KMS-11 (cell line): Measurements from ENCODE around the gene PDE6A.

Source experiments
- H2AFZ ChIP-seq: fragments of 200-600 bp; sonication (generic); 2 replicates; pipeline ENCODE4 v1.6.1; 2016; ENCODE audit warnings: antibody characterized with exemption, mixed run types, low read depth
- H3K27ac ChIP-seq: fragments of 200-600 bp; sonication (generic); 2 replicates; pipeline ENCODE4 v1.6.1; 2016; ENCODE audit warnings: mild to moderate bottlenecking, mixed run types
- H3K27me3 ChIP-seq: fragments of 200-600 bp; sonication (generic); 2 replicates; pipeline ENCODE4 v1.6.1; 2017; ENCODE audit warnings: mild to moderate bottlenecking, low read depth, mixed run types, moderate library complexity; ENCODE audit not compliant: insufficient read depth
- H3K36me3 ChIP-seq: fragments of 200-600 bp; sonication (generic); 2 replicates; pipeline ENCODE4 v1.6.1; 2017; ENCODE audit warnings: mild to moderate bottlenecking, mixed run types; ENCODE audit not compliant: insufficient read depth
- H3K4me1 ChIP-seq: fragments of 200-600 bp; sonication (generic); 2 replicates; pipeline ENCODE4 v1.6.1; 2016; ENCODE audit warnings: mild to moderate bottlenecking, low read depth, mixed run types; ENCODE audit not compliant: poor library complexity, severe bottlenecking
- H3K4me2 ChIP-seq: fragments of 200-600 bp; sonication (generic); 2 replicates; pipeline ENCODE4 v1.7.0; 2016; ENCODE audit warnings: mild to moderate bottlenecking, mixed run types
- H3K4me3 ChIP-seq: fragments of 200-600 bp; sonication (generic); IDR thresholded peaks from 2 replicates; pipeline ENCODE4 v1.6.1; 2017; ENCODE audit warnings: low read depth, low read length, mixed read lengths; ENCODE audit not compliant: insufficient read depth
- H3K79me2 ChIP-seq: fragments of 200-600 bp; sonication (generic); 2 replicates; pipeline ENCODE4 v1.6.1; 2016; ENCODE audit warnings: low read depth, mixed run types; ENCODE audit not compliant: insufficient read depth
- H3K9ac ChIP-seq: fragments of 200-600 bp; sonication (generic); 2 replicates; pipeline ENCODE4 v1.6.1; 2016; ENCODE audit warnings: mild to moderate bottlenecking, mixed run types
- H4K20me1 ChIP-seq: fragments of 200-600 bp; sonication (generic); 2 replicates; pipeline ENCODE4 v1.6.1; 2016; ENCODE audit warnings: mild to moderate bottlenecking, mixed run types; ENCODE audit not compliant: insufficient read depth
- CTCF ChIP-seq: fragments of 200-600 bp; sonication (generic); conservative IDR thresholded peaks from 2 replicates; pipeline ENCODE4 v1.6.1; 2017; ENCODE audit warnings: low read depth, mild to moderate bottlenecking, antibody characterized with exemption, low read length, moderate library complexity, mixed read lengths

Gene PDE6A

GRCh38 chr5:149957855-149958254, 13.3 kb upstream of the PDE6A start:
- Histone ChIP-seq H3K27me3 (no peaks in the 10 kb centered on the region), H3K27ac (no peak overlapping the region), H3K9ac (no peak overlapping the region), H3K4me3 (no peak overlapping the region), H3K4me2 (no peak overlapping the region), H3K36me3 (no peaks in the 10 kb centered on the region), H4K20me1 (no peaks in the 10 kb centered on the region), H3K79me2 (no peaks in the 10 kb centered on the region), H3K4me1 (peaks cover 21% of the 10 kb centered on the region), H2AFZ (no peak overlapping the region)
- TF ChIP-seq CTCF, result no peak

GRCh38 chr5:149956685-149957084, 12.1 kb upstream of the PDE6A start:
- Histone ChIP-seq H3K4me3 (no peak overlapping the region), H3K27ac (no peak overlapping the region), H3K79me2 (no peaks in the 10 kb centered on the region), H3K4me2 (no peak overlapping the region), H3K9ac (no peak overlapping the region), H3K36me3 (no peaks in the 10 kb centered on the region), H4K20me1 (no peaks in the 10 kb centered on the region), H3K4me1 (peaks cover 18% of the 10 kb centered on the region), H2AFZ (no peak overlapping the region), H3K27me3 (no peaks in the 10 kb centered on the region)
- TF ChIP-seq CTCF, result no peak

DNA sequence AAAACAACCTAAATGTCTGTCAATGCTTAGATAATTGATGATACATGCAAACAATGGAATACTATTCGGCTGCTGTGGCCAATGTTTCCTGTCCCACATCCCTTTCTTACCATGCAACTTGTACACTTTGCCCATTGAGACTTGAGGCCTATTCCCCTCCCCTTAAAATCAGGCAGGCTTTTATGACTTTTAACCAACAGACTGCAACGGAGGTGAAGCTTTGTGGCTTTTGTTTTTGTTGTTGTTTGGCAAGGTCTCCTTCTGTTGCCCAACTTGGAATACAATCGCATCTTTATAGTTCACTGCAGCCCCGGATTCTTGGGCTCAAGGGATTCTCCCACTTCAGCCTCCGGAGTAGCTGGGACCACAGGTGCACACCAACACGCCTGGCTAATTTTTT, 10.2 kb upstream of the PDE6A start:
- Histone ChIP-seq H3K36me3 (no peaks in the 10 kb centered on the region), H3K4me1 (peaks cover 10% of the 10 kb centered on the region), H3K4me3 (no peak overlapping the region), H3K27ac (no peak overlapping the region), H4K20me1 (no peaks in the 10 kb centered on the region), H3K9ac (no peak overlapping the region), H3K27me3 (no peaks in the 10 kb centered on the region), H2AFZ (no peak overlapping the region), H3K79me2 (no peaks in the 10 kb centered on the region), H3K4me2 (no peak overlapping the region)
- TF ChIP-seq CTCF, result no peak

- no peaks in the 10 kb centered on the region for H3K27me3 ChIP-seq
- no peak overlapping the region for H2AFZ ChIP-seq
- H3K4me3 ChIP-seq, result no peak overlapping the region
- H3K27ac ChIP-seq, result no peak overlapping the region
- no peaks in the 10 kb centered on the region for H3K4me1 ChIP-seq
- H3K4me2 ChIP-seq, result no peak overlapping the region
- H3K9ac ChIP-seq, result no peak overlapping the region
- H3K36me3 ChIP-seq, result no peaks in the 10 kb centered on the region
- no peaks in the 10 kb centered on the region for H4K20me1 ChIP-seq
- no peak for TF ChIP-seq CTCF
- no peaks in the 10 kb centered on the region for H3K79me2 ChIP-seq
Observed at GRCh38 chr5:149953436-149954121, 9.0 kb upstream of the PDE6A start.
